Measurements from ENCODE around the gene SOS2. TPM values are rescaled to one million over a fixed set of nuclear protein-coding genes. Genes with fewer than 3 reads are reported as not detected.

The SOS2 gene
- total RNA-seq, 1 experiment from 2014 or later: 9.4 TPM

- Histone ChIP-seq H4K8ac (replicated peaks; ENCODE audit: insufficient read length, low read depth, low read length) (no peak overlapping the region), H3K14ac (ENCODE audit: insufficient read depth, low read length) (no peak overlapping the region), H2BK12ac (ENCODE audit: insufficient read length, low read depth, low read length) (no peak overlapping the region), H3K27me3 (ENCODE audit: insufficient read depth, low read length) (no peaks in the 10 kb centered on the region), H3K9me3 (ENCODE audit: control insufficient read depth, low read depth, low read length) (no peaks in the 10 kb centered on the region), H3K18ac (ENCODE audit: insufficient read length, low read depth, low read length) (no peak overlapping the region), H3K4me2 (ENCODE audit: insufficient read depth, insufficient read length, low read length) (no peak overlapping the region), H2BK15ac (ENCODE audit: low read depth, low read length) (no peak overlapping the region), H3K79me2 (ENCODE audit: insufficient read depth, low read length) (no peaks in the 10 kb centered on the region), H3K4ac (ENCODE audit: low read depth, low read length) (no peak overlapping the region), H2AFZ (ENCODE audit: low read length) (no peak overlapping the region), H3K23me2 (ENCODE audit: insufficient read length, low read depth, low read length, poor library complexity, severe bottlenecking) (no peaks in the 10 kb centered on the region), H2BK120ac (ENCODE audit: low read depth, low read length, poor library complexity, severe bottlenecking) (no peak overlapping the region), H2BK5ac (ENCODE audit: insufficient read length, low read length) (no peak overlapping the region), H3K79me1 (ENCODE audit: insufficient read depth, low read depth, low read length, poor library complexity, severe bottlenecking) (no peaks in the 10 kb centered on the region), H3K9ac (ENCODE audit: extremely low read depth, insufficient read length, low read length) (no peak overlapping the region), H3K56ac (ENCODE audit: insufficient read length, low read depth, low read length) (no peak overlapping the region), H3K23ac (ENCODE audit: insufficient read length, low read depth, low read length) (no peak overlapping the region), H2BK20ac (ENCODE audit: low read depth, low read length, poor library complexity, severe bottlenecking) (no peak overlapping the region), H4K5ac (ENCODE audit: insufficient read length, low read depth, low read length) (no peak overlapping the region), H3T11ph (ENCODE audit: low read length) (no peak overlapping the region), H3K27ac (ENCODE audit: insufficient read length, low read depth, low read length) (no peak overlapping the region), H4K20me1 (ENCODE audit: control insufficient read depth, insufficient read depth, insufficient read length) (no peaks in the 10 kb centered on the region), H3K4me1 (ENCODE audit: insufficient read depth, low read length) (no peaks in the 10 kb centered on the region), H4K91ac (ENCODE audit: insufficient read length, low read depth, low read length) (no peak overlapping the region), H2AK5ac (ENCODE audit: insufficient read length, low read length) (no peak overlapping the region)
- H3K4me3 Mint-ChIP-seq: no peak overlapping the region
- H3K27ac Mint-ChIP-seq: no peak overlapping the region
- no peaks in the 10 kb centered on the region for H3K9me3 Mint-ChIP-seq
- no peaks in the 10 kb centered on the region for H3K27me3 Mint-ChIP-seq (ENCODE audit: low read depth)
- H3K4me1 Mint-ChIP-seq: no peaks in the 10 kb centered on the region
- DNase-seq: no peak
- H3K36me3 Mint-ChIP-seq (ENCODE audit: insufficient read depth in 1 of 3, low read depth in 3 of 3): peaks cover 0 to 7% (median 0%) of the 10 kb centered on the region in 3 experiments; a peak in 3 of 7 replicates
- no CpG with 5 or more reads among the region's 1 CpG for WGBS (ENCODE audit: extremely low coverage, insufficient read length, low lambda C conversion rate)
- TF ChIP-seq CTCF (conservative IDR thresholded peaks at IDR 0.05): no peak
Observed at GRCh38 chr14:50186107-50186506, 45.3 kb downstream of the SOS2 start.

All from H9 (cell line).